Measurements from ENCODE around the gene CNOT11. TPM values are rescaled to one million over a fixed set of nuclear protein-coding genes. Genes with fewer than 3 reads are reported as not detected.
"Not testable (repeated sequence)": the region's sequence is repeated elsewhere in the genome, so short reads cannot be mapped to it uniquely, and the experiment has no call there.

Gene CNOT11
- total RNA-seq, 1 donor from 2014 or later = 47.1 TPM

GRCh38 chr2:101238930-101239759 is 13.5 kb upstream of the CNOT11 start:
- Mint-ChIP-seq H3K4me3 (ENCODE audit: unreplicated experiment) (no peak overlapping the region), H3K27ac (ENCODE audit: unreplicated experiment) (no peak overlapping the region), H3K27me3 (ENCODE audit: unreplicated experiment) (peaks cover 3% of the 10 kb centered on the region)

GRCh38 chr2:101239760-101240118 is 12.9 kb upstream of the CNOT11 start:
- H3K9me3 Mint-ChIP-seq (ENCODE audit: unreplicated experiment); H3K27ac Mint-ChIP-seq (ENCODE audit: unreplicated experiment); H3K36me3 Mint-ChIP-seq (ENCODE audit: low read depth, unreplicated experiment); H3K4me1 Mint-ChIP-seq (ENCODE audit: unreplicated experiment); DNase-seq (ENCODE audit: low spot score); H3K27me3 Mint-ChIP-seq (ENCODE audit: unreplicated experiment); H3K4me3 Mint-ChIP-seq (ENCODE audit: unreplicated experiment): not testable (repeated sequence)

More at GRCh38 chr2:101238930-101239759, 13.5 kb upstream of the CNOT11 start:
- H3K36me3 Mint-ChIP-seq (ENCODE audit: low read depth, unreplicated experiment) = no peaks in the 10 kb centered on the region
- no peaks in the 10 kb centered on the region for H3K4me1 Mint-ChIP-seq (ENCODE audit: unreplicated experiment)
- H3K9me3 Mint-ChIP-seq (ENCODE audit: unreplicated experiment) = no peaks in the 10 kb centered on the region
- DNase-seq (ENCODE audit: low spot score) = no peak
- TF ChIP-seq CTCF (IDR thresholded peaks at IDR 0.05; ENCODE audit: unreplicated experiment) = no peak

GRCh38 chr2:101240694-101241093 is 12.0 kb upstream of the CNOT11 start:
- not testable (repeated sequence) for H3K27ac Mint-ChIP-seq (ENCODE audit: unreplicated experiment); H3K9me3 Mint-ChIP-seq (ENCODE audit: unreplicated experiment); H3K4me3 Mint-ChIP-seq (ENCODE audit: unreplicated experiment); H3K4me1 Mint-ChIP-seq (ENCODE audit: unreplicated experiment); DNase-seq (ENCODE audit: low spot score); H3K36me3 Mint-ChIP-seq (ENCODE audit: low read depth, unreplicated experiment); H3K27me3 Mint-ChIP-seq (ENCODE audit: unreplicated experiment)
- peak; percentile 32 for TF ChIP-seq CTCF (IDR thresholded peaks at IDR 0.05; ENCODE audit: unreplicated experiment)

- Mint-ChIP-seq H3K4me3 (ENCODE audit: unreplicated experiment) (no peak overlapping the region), H3K27ac (ENCODE audit: unreplicated experiment) (no peak overlapping the region), H3K27me3 (ENCODE audit: unreplicated experiment) (peaks cover 3% of the 10 kb centered on the region), H3K9me3 (ENCODE audit: unreplicated experiment) (no peaks in the 10 kb centered on the region), H3K36me3 (ENCODE audit: low read depth, unreplicated experiment) (no peaks in the 10 kb centered on the region), H3K4me1 (ENCODE audit: unreplicated experiment) (no peaks in the 10 kb centered on the region)
- no peak for DNase-seq (ENCODE audit: low spot score)
- TF ChIP-seq CTCF (IDR thresholded peaks at IDR 0.05; ENCODE audit: unreplicated experiment) = no peak
Observed at GRCh38 chr2:101241158-101241557, 11.5 kb upstream of the CNOT11 start.

- H3K27ac Mint-ChIP-seq (ENCODE audit: unreplicated experiment); H3K27me3 Mint-ChIP-seq (ENCODE audit: unreplicated experiment); H3K4me1 Mint-ChIP-seq (ENCODE audit: unreplicated experiment); H3K9me3 Mint-ChIP-seq (ENCODE audit: unreplicated experiment); DNase-seq (ENCODE audit: low spot score); H3K36me3 Mint-ChIP-seq (ENCODE audit: low read depth, unreplicated experiment); H3K4me3 Mint-ChIP-seq (ENCODE audit: unreplicated experiment): not testable (repeated sequence)
Observed at GRCh38 chr2:101244373-101244772, 8.3 kb upstream of the CNOT11 start.

- H3K4me1 Mint-ChIP-seq (ENCODE audit: unreplicated experiment); H3K27me3 Mint-ChIP-seq (ENCODE audit: unreplicated experiment); H3K36me3 Mint-ChIP-seq (ENCODE audit: low read depth, unreplicated experiment); H3K9me3 Mint-ChIP-seq (ENCODE audit: unreplicated experiment); H3K4me3 Mint-ChIP-seq (ENCODE audit: unreplicated experiment); DNase-seq (ENCODE audit: low spot score); H3K27ac Mint-ChIP-seq (ENCODE audit: unreplicated experiment): not testable (repeated sequence)
Observed at GRCh38 chr2:101244899-101245298, 7.8 kb upstream of the CNOT11 start.

GRCh38 chr2:101245468-101245867 is 7.2 kb upstream of the CNOT11 start:
- H3K36me3 Mint-ChIP-seq (ENCODE audit: low read depth, unreplicated experiment); DNase-seq (ENCODE audit: low spot score); H3K4me3 Mint-ChIP-seq (ENCODE audit: unreplicated experiment); H3K27me3 Mint-ChIP-seq (ENCODE audit: unreplicated experiment); H3K9me3 Mint-ChIP-seq (ENCODE audit: unreplicated experiment); H3K4me1 Mint-ChIP-seq (ENCODE audit: unreplicated experiment); H3K27ac Mint-ChIP-seq (ENCODE audit: unreplicated experiment): not testable (repeated sequence)

GRCh38 chr2:101248756-101249155 is 3.9 kb upstream of the CNOT11 start:
- not testable (repeated sequence) for H3K27me3 Mint-ChIP-seq (ENCODE audit: unreplicated experiment); DNase-seq (ENCODE audit: low spot score); H3K27ac Mint-ChIP-seq (ENCODE audit: unreplicated experiment); H3K4me3 Mint-ChIP-seq (ENCODE audit: unreplicated experiment); H3K9me3 Mint-ChIP-seq (ENCODE audit: unreplicated experiment); H3K36me3 Mint-ChIP-seq (ENCODE audit: low read depth, unreplicated experiment)
- peaks cover 12% of the 10 kb centered on the region for H3K4me1 Mint-ChIP-seq (ENCODE audit: unreplicated experiment)
